Duodenal mucosa (tissue), 2 donors: ENCODE data around the gene PLEKHN1.
A peak's percentile ranks its signal among the peaks of the same experiment; 100 is the strongest.
"Not testable (repeated sequence)": the region's sequence is repeated elsewhere in the genome, so short reads cannot be mapped to it uniquely, and the experiment has no call there.

Source experiments
- H3K27ac ChIP-seq: one replicate; pipeline ENCODE4 v1.7.0; 2013; ENCODE audit warnings: low read depth, low read length
- H3K27me3 ChIP-seq, 2 donors: one replicate each; pipeline ENCODE4 v1.7.0; 2013; ENCODE audit warnings: low read length in 2 of 2, control low read depth in 1 of 2; ENCODE audit not compliant: insufficient read depth in 2 of 2, control insufficient read depth in 1 of 2
- H3K36me3 ChIP-seq, 2 donors: one replicate each; pipeline ENCODE4 v1.7.0; 2013; ENCODE audit warnings: low read length in 2 of 2, control low read depth in 1 of 2; ENCODE audit not compliant: insufficient read depth in 2 of 2, control insufficient read depth in 1 of 2
- H3K4me1 ChIP-seq, 2 donors: one replicate each; pipeline ENCODE4 v1.7.0; 2013; ENCODE audit warnings: low read length in 2 of 2, control low read depth in 1 of 2; ENCODE audit not compliant: insufficient read depth in 2 of 2, control insufficient read depth in 1 of 2
- H3K4me3 ChIP-seq, 2 donors: one replicate each; pipeline ENCODE4 v1.7.0; 2013; ENCODE audit warnings: low read length in 2 of 2, low read depth in 1 of 2
- H3K9ac ChIP-seq, 2 donors: one replicate each; pipeline ENCODE4 v1.7.0; 2013; ENCODE audit warnings: low read length in 2 of 2, low read depth in 1 of 2
- H3K9me3 ChIP-seq, 2 donors: one replicate each; pipeline ENCODE4 v1.7.0; 2013; ENCODE audit warnings: low read length in 2 of 2, control low read depth in 1 of 2; ENCODE audit not compliant: control insufficient read depth in 1 of 2

Gene PLEKHN1

DNA sequence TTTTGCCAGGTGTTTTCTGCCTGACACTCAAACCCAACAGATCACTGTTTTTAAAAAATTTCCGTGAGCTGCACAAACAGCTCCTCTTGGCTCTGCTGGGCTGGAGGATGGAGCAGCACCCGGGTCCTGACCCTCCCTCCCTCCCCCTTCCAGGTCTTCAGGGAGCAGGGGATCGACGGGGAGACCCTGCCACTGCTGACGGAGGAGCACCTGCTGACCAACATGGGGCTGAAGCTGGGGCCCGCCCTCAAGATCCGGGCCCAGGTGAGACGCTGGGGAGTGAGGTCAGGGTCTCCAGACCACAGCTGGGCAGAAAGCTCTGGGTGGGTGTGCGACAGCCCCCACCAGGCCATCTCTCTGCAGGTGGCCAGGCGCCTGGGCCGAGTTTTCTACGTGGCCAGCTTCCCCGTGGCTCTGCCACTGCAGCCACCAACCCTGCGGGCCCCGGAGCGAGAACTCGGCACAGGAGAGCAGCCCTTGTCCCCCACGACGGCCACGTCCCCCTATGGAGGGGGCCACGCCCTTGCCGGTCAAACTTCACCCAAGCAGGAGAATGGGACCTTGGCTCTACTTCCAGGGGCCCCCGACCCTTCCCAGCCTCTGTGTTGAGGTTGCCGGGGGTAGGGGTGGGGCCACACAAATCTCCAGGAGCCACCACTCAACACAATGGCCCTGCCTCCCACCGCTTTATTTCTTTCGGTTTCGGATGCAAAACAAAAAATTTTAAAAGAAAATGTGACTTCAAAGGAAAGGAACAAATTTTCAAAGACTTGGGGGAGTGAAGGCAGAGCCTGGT is 22.5 kb upstream of the PLEKHN1 start:
- no peaks in the 10 kb centered on the region for H3K9me3 ChIP-seq
- H3K27me3 ChIP-seq = peaks cover 28 to 31% of the 10 kb centered on the region in 2 donors
- H3K4me3 ChIP-seq = no peak overlapping the region
- no peak overlapping the region for H3K9ac ChIP-seq
- H3K36me3 ChIP-seq = peaks cover 23 to 30% of the 10 kb centered on the region in 2 donors
- H3K27ac ChIP-seq = peak overlapping the region; percentile 10
- H3K4me1 ChIP-seq = peaks cover 0 to 18% of the 10 kb centered on the region in 2 donors

DNA sequence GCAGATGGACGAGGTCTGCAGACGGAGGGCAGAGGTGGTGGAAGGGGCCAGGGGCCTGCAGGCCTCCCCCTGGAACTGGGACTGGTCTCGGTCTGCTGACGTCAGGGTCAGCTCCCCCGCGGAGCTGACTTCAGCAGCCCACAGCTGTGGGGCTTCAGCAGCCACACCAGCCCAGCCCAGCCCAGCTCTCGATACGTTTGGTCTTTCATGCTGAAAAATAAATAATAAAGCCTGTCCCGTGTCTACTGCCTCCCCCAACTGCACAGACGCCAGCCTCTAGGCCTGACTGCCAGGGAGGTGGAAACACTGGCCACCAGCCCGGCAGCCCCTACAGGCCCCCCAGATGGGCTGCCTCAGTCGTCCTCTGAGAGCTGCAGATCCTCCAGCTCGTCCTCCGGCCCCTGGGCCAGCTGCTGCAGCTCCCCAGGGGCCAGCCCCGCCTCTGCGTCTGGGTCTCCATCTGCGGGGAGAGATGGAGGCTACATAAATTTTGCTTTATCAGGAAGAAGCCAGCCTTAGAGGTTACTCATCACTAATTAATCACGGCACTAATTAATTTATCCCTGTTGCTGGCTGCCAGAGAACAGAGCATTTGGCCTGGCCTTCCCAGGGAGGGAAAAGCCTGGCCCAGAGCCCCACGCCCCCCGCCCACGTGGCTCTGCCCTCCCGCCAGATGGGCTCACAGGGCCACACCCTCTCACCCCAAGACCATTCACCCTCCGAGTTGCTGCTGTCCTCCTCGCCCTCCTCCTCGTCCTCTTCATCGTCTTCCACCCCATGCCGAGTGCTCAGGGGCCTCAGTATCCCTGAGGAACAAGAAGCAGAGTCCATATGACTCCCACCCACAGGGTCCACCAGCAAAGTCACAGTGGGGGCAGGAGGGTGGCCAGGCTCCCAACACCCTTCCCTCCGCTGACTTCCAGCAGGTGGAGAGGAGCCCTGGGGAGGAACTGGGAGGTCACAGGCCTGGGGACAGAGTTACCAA is 21.6 kb upstream of the PLEKHN1 start:
- Histone ChIP-seq H3K9ac (no peak overlapping the region), H3K4me1 (peaks cover 0 to 17% of the 10 kb centered on the region in 2 donors), H3K27ac (peak overlapping the region; percentile 32), H3K36me3 (peaks cover 31 to 38% of the 10 kb centered on the region in 2 donors), H3K9me3 (no peaks in the 10 kb centered on the region), H3K27me3 (peaks cover 19 to 22% of the 10 kb centered on the region in 2 donors), H3K4me3 (no peak overlapping the region)

DNA sequence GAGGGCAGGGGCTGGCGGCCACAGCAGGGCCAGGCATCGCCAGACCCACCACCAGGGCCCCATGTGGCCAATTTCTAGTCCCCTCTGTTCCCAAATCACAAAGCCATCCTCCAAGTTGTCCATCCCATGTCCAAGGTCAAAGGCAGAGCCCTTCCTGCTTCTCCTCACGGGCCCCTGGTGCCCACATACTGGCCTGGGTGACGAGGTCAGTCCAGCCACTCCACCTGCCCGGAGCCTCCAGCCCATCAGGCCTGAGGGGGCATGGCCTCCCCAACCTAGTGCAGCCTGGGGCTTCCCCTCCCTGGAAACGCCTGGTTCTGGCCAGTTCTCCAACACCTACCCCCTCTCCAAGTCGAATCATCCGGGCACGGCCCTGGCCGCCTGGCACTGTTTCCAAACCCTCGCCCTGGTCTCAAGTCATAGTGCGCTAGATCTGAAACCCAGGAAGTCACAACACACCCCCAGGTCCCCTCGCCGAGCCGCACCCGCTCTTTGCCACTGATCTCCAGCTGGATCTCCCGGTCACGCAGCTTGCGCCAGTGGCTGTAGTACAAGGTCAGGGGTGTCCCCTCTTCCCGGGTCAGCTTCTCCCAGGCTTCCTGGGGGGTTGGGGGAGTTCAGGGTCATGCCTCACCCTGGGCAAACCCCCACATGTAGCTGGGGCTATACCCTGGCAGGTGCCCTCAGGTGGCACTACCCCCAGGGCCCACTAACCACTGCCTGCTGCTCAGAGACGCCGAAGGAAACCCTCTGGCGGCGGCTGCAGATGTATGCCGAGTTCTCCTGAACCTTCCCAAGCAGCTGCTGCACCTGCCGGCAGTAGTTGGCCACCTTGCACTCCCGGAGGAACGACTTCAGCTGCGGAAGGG is 20.4 kb upstream of the PLEKHN1 start:
- H3K36me3 ChIP-seq = peaks cover 44 to 51% of the 10 kb centered on the region in 2 donors

GRCh38 chr1:946811-947210 is 19.5 kb upstream of the PLEKHN1 start:
- not testable (repeated sequence) for H3K9me3 ChIP-seq, H3K9ac ChIP-seq, H3K27ac ChIP-seq, H3K4me1 ChIP-seq, H3K27me3 ChIP-seq, H3K4me3 ChIP-seq
- H3K36me3 ChIP-seq = peaks cover 50 to 56% of the 10 kb centered on the region in 2 donors

More for the DNA sequence above, 20.4 kb upstream of the PLEKHN1 start:
- H3K9me3 ChIP-seq = no peaks in the 10 kb centered on the region
- no peak overlapping the region for H3K4me3 ChIP-seq
- H3K27ac ChIP-seq = no peak overlapping the region
- no peak overlapping the region for H3K9ac ChIP-seq
- H3K27me3 ChIP-seq = peaks cover 11 to 12% of the 10 kb centered on the region in 2 donors
- H3K4me1 ChIP-seq = peaks cover 0 to 8% of the 10 kb centered on the region in 2 donors

- Histone ChIP-seq H3K27ac (no peak overlapping the region), H3K27me3 (peaks cover 2 to 3% of the 10 kb centered on the region in 2 donors), H3K4me3 (no peak overlapping the region), H3K4me1 (peaks cover 0 to under 1% of the 10 kb centered on the region in 2 donors), H3K9me3 (no peaks in the 10 kb centered on the region), H3K36me3 (peaks cover 57 to 67% of the 10 kb centered on the region in 2 donors), H3K9ac (no peak overlapping the region)
These were observed 18.3 kb upstream of the PLEKHN1 start for GRCh38 chr1:947958-948357.

- Histone ChIP-seq H3K4me3 (no peak overlapping the region), H3K9me3 (no peaks in the 10 kb centered on the region), H3K4me1 (no peaks in the 10 kb centered on the region), H3K36me3 (peaks cover 62 to 89% of the 10 kb centered on the region in 2 donors), H3K9ac (no peak overlapping the region), H3K27ac (no peak overlapping the region), H3K27me3 (no peaks in the 10 kb centered on the region)
These were observed 16.0 kb upstream of the PLEKHN1 start for GRCh38 chr1:950268-950667.

DNA sequence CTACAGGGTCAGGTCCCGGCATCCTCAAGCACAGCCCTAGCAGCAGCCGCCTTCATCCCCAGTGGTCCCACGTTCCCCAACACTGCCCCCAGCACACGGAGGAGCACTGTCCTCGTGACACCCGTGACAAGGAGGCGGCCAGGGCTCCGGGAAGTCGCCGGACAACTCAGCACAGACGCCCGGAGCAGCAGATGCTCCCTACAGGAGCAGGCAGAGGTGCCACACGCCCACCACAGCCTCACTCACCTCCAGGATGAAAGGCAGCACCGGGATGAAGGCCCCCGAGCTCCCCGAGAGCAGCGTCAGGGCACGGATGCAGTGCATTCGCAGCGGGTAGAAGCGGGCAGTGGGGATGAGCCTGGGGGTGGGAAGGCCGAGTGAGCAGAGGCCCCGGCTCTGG is 15.4 kb upstream of the PLEKHN1 start:
- Histone ChIP-seq H3K9ac (no peak overlapping the region), H3K9me3 (no peaks in the 10 kb centered on the region), H3K4me3 (no peak overlapping the region), H3K27me3 (no peaks in the 10 kb centered on the region), H3K27ac (no peak overlapping the region), H3K4me1 (no peaks in the 10 kb centered on the region), H3K36me3 (peaks cover 62 to 87% of the 10 kb centered on the region in 2 donors)

- peaks cover 61 to 89% of the 10 kb centered on the region in 2 donors for H3K36me3 ChIP-seq
- no peak overlapping the region for H3K27ac ChIP-seq
- H3K4me3 ChIP-seq = no peak overlapping the region
- H3K9ac ChIP-seq = no peak overlapping the region
- H3K9me3 ChIP-seq = no peaks in the 10 kb centered on the region
- H3K4me1 ChIP-seq = no peaks in the 10 kb centered on the region
- no peaks in the 10 kb centered on the region for H3K27me3 ChIP-seq
These were observed 14.9 kb upstream of the PLEKHN1 start for GRCh38 chr1:951364-951763.

DNA sequence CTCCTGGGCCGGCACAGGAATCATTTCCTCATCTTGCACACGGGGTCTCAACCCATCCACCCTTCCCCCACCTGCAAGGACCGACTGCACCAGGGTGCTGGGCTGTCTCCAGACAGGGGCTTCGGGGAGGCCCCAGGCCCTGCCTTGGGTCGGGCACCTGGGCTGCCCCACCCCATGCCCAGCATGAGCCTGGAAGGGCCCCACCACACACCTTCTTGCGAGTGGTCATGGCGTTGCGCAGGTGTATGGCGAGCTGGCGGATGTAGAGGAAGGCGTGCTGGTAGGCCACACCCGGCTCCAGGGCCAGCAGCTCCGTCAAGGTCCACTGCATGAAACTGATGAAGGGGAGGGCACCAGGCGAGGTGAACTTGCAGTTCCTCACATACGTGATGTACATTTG is 14.1 kb upstream of the PLEKHN1 start:
- H3K27ac ChIP-seq = no peak overlapping the region
- H3K4me1 ChIP-seq = peaks cover under 1 to 1% of the 10 kb centered on the region in 2 donors
- no peak overlapping the region for H3K9ac ChIP-seq
- H3K4me3 ChIP-seq = no peak overlapping the region
- H3K27me3 ChIP-seq = no peaks in the 10 kb centered on the region
- H3K9me3 ChIP-seq = no peaks in the 10 kb centered on the region
- H3K36me3 ChIP-seq = peaks cover 60 to 92% of the 10 kb centered on the region in 2 donors
